ENCODE data around the gene APCDD1L.

APCDD1L gene

DNA sequence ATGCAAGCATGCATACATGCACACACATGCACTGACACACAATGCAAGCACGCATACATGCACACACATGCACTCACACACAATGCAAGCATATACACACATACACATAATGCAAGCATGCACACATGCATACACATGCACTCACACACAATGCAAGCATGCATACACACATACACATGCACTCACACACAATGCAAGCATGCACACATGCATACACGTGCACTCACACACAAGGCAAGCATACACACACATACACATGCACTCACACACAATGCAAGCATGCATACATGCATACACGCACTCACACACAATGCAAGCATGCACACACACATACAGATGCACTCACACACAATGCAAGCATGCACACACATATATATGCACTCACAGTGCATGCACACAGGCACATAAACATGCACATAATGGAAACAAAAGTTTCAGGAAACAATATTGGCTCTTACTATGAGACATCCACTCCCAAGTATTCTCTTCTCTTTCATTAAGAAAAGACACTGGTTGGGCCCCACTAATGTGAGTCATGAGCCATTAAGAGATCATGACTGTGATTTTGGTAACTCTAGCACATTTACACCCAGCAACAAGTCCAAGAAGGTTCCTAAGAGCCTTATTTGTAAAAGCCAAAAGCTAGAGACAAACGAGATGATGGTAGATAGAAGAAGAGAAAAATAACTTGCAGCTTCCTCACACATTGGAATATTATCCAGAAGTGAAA, 22.2 kb downstream of the APCDD1L start:
- Histone ChIP-seq H3K27ac (no peak overlapping the region), H3K9ac (no peak overlapping the region), H3K9me3 (replicated peaks in 1 of 11) (peaks cover 17 to 32% (median 25%) of the 10 kb centered on the region in 11 experiments), H3K4me1 (no peaks in the 10 kb centered on the region), H3K36me3 (0 out of 22 replicates have a peak, but pooled peaks cover 0 to 3% (median 0%) of the 10 kb centered on the region in 11 experiments), H3K4me3 (no peak overlapping the region), H4K20me1 (no peaks in the 10 kb centered on the region), H3K27me3 (no peaks in the 10 kb centered on the region), H3K4me2 (no peak overlapping the region)
- TF ChIP-seq Cebpa-rat (IDR thresholded peaks at IDR 0.05) = no peak

DNA sequence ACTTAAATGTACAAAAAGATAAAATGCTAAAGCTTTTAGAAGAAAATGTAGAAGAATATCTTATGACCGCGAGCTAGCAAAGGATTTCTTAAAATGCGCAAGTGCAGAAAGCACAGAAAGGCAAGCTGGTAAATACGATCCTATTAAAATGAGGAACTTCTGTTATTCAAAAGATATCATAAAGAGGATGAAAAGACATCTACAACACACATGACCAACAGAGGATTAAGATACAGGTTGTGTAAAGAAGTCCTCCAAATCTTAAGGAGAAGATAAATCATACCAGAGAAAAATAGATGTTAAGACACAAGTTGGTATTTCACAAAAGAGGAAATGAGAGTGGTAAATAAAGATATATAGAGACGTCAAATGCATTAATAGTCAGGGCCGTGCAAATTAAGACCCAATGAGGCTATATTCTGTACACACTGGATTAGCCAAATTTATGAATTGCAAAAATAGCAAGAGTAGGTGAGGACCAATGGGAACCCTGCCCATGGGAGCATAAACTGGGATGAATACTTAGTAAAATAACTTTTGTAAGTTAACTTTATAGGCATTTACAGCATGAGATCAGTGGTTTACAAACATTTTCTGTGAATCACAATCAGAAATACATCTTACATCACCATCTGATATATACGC, 23.0 kb downstream of the APCDD1L start:
- H4K20me1 ChIP-seq = no peaks in the 10 kb centered on the region
- TF ChIP-seq Cebpa-rat (IDR thresholded peaks at IDR 0.05) = no peak
- H3K4me2 ChIP-seq = no peak overlapping the region
- H3K27ac ChIP-seq = no peak overlapping the region
- H3K9me3 ChIP-seq (replicated peaks in 1 of 11) = peaks cover 23 to 39% (median 32%) of the 10 kb centered on the region in 11 experiments
- 0 out of 22 replicates have a peak, but pooled peaks cover 0 to 3% (median 0%) of the 10 kb centered on the region in 11 experiments for H3K36me3 ChIP-seq
- H3K4me1 ChIP-seq = no peaks in the 10 kb centered on the region
- no peak overlapping the region for H3K4me3 ChIP-seq
- no peaks in the 10 kb centered on the region for H3K27me3 ChIP-seq
- H3K9ac ChIP-seq = no peak overlapping the region

DNA sequence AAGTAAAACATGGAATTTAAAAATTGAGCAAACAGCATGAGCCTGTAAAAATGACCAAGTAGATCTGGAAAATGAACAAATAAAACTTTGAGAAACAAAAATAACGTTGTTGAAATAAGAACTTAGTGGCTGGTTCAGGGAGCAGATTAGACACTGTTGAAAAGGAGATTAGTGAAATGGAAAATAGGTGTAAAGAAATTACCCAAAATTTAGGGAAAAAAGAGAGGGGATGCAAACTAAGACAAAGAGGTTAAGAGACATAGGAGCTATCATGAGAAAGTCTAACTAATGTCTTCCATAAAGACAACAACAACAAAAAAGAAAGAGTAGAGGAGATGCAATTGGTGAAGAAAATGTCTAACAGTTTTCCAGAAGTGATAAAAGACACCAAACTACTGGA, 29.0 kb downstream of the APCDD1L start:
- no peak for TF ChIP-seq Cebpa-rat (IDR thresholded peaks at IDR 0.05)
- Histone ChIP-seq H3K4me1 (no peaks in the 10 kb centered on the region), H3K4me2 (no peak overlapping the region), H3K4me3 (no peak overlapping the region; a peak in 1 of 20 replicates), H3K36me3 (peaks cover 0 to 6% (median 0%) of the 10 kb centered on the region in 11 experiments; a peak in 1 of 22 replicates), H3K9me3 (replicated peaks in 1 of 11) (peaks cover 56 to 89% (median 62%) of the 10 kb centered on the region in 11 experiments), H3K9ac (no peak overlapping the region), H3K27ac (no peak overlapping the region), H4K20me1 (no peaks in the 10 kb centered on the region), H3K27me3 (no peaks in the 10 kb centered on the region)

DNA sequence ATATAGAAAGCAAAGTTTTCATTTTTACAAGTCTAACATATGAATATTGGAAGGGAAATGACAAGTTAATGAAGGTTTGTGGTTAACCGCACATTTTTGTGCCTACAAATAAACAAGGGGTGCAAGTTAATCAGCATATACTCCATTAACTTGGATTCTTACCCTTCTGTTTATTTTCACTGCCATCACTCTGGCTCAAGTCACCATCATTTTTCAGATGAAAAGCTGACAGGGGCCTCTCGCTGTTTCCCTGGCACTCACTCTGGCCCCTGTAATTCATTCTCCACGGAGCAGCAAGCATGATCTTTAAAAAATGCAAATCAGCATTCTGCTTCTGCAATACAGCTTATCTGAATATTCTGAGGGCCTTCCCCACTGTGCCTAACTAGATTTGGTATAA, 29.8 kb downstream of the APCDD1L start:
- Histone ChIP-seq H3K27me3 (no peaks in the 10 kb centered on the region), H3K9me3 (replicated peaks in 1 of 11) (peaks cover 58 to 87% (median 68%) of the 10 kb centered on the region in 11 experiments), H3K4me2 (no peak overlapping the region), H3K4me3 (no peak overlapping the region), H4K20me1 (no peaks in the 10 kb centered on the region), H3K36me3 (peaks cover 0 to 6% (median 0%) of the 10 kb centered on the region in 11 experiments; a peak in 1 of 22 replicates), H3K9ac (no peak overlapping the region), H3K4me1 (no peaks in the 10 kb centered on the region), H3K27ac (no peak overlapping the region)
- no peak for TF ChIP-seq Cebpa-rat (IDR thresholded peaks at IDR 0.05)

DNA sequence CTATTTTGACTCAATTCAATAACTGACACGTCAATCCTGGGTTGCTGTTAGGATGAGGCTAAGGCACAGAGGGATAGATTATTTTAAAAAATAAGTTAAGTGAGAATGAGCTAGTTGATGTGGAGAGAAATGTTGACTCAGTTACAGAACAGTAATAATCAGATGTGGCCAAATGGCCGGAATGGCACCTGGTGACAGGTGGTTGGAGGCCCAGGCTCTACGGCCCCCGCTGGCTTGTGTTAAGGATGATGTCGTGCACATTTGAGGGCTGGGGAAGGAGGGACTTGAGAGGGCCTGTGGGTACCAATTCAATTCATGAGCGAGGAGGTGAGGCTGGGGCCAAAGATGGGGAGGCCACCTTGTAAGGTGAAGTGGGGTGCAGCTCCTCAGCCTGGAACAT, 31.7 kb downstream of the APCDD1L start:
- H3K4me1 ChIP-seq = no peaks in the 10 kb centered on the region
- no peak overlapping the region for H3K4me2 ChIP-seq
- no peak for TF ChIP-seq Cebpa-rat (IDR thresholded peaks at IDR 0.05)
- H3K4me3 ChIP-seq = no peak overlapping the region
- peaks cover 0 to 6% (median 0%) of the 10 kb centered on the region in 11 experiments; a peak in 1 of 22 replicates for H3K36me3 ChIP-seq
- H3K27ac ChIP-seq = no peak overlapping the region
- no peak overlapping the region for H3K9ac ChIP-seq
- H4K20me1 ChIP-seq = no peaks in the 10 kb centered on the region
- no peaks in the 10 kb centered on the region for H3K27me3 ChIP-seq
- peaks cover 45 to 79% (median 62%) of the 10 kb centered on the region in 11 experiments for H3K9me3 ChIP-seq (replicated peaks in 1 of 11)

DNA sequence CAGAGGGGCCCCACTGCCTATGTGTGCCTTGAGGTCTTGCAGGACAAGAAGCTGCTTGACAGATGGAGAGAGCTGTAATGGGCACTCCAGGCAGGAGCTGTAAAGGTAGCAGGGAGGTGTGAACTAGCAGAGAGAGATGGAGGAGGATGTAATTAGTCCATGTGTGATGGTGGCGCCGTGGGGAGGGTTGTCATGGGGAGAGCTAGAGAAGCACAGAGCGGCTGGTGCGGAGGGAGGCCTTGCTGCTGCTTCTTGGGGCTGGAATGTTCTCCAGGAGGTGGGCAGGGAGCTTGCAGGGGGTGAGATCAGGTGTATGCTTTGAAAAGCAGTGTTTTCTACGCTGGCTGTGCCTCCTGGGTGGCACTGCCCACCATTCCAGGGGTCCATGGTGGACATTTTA, 32.1 kb downstream of the APCDD1L start:
- Histone ChIP-seq H4K20me1 (no peaks in the 10 kb centered on the region), H3K36me3 (peaks cover 0 to 6% (median 0%) of the 10 kb centered on the region in 11 experiments; a peak in 2 of 22 replicates)
- no peak for TF ChIP-seq Cebpa-rat (IDR thresholded peaks at IDR 0.05)

DNA sequence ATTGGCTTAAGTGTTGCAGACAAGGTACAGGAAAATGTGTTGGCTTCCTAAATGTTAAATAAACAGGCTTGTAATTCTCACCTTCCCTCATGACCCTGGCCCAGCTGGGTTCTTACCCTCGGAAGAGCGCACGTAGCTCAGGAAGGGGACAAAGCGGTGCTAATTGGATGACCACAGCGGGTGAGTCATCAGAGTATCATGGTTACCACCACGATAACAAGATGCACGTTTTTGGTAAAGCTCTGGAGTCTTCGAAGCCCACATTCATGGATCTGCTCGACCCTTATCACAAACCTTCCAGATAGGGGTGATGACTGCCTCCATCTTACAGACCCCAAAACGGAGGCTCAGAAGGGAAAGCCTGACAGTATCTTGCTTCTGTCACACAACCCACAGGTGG, 32.8 kb downstream of the APCDD1L start:
- no peaks in the 10 kb centered on the region for H3K27me3 ChIP-seq
- H3K9me3 ChIP-seq (replicated peaks in 1 of 11) = peaks cover 45 to 79% (median 62%) of the 10 kb centered on the region in 11 experiments
- no peaks in the 10 kb centered on the region for H3K4me1 ChIP-seq
- H4K20me1 ChIP-seq = no peaks in the 10 kb centered on the region
- H3K36me3 ChIP-seq = peaks cover 0 to 6% (median 0%) of the 10 kb centered on the region in 11 experiments; a peak in 2 of 22 replicates
- no peak overlapping the region for H3K4me3 ChIP-seq
- no peak overlapping the region for H3K27ac ChIP-seq
- no peak overlapping the region for H3K4me2 ChIP-seq
- TF ChIP-seq Cebpa-rat (IDR thresholded peaks at IDR 0.05) = no peak
- H3K9ac ChIP-seq = no peak overlapping the region

More for the DNA sequence above, 32.1 kb downstream of the APCDD1L start:
- Histone ChIP-seq H3K4me1 (no peaks in the 10 kb centered on the region), H3K4me2 (no peak overlapping the region), H3K27me3 (no peaks in the 10 kb centered on the region), H3K4me3 (no peak overlapping the region), H3K27ac (no peak overlapping the region), H3K9ac (no peak overlapping the region), H3K9me3 (replicated peaks in 1 of 11) (peaks cover 45 to 79% (median 62%) of the 10 kb centered on the region in 11 experiments)

DNA sequence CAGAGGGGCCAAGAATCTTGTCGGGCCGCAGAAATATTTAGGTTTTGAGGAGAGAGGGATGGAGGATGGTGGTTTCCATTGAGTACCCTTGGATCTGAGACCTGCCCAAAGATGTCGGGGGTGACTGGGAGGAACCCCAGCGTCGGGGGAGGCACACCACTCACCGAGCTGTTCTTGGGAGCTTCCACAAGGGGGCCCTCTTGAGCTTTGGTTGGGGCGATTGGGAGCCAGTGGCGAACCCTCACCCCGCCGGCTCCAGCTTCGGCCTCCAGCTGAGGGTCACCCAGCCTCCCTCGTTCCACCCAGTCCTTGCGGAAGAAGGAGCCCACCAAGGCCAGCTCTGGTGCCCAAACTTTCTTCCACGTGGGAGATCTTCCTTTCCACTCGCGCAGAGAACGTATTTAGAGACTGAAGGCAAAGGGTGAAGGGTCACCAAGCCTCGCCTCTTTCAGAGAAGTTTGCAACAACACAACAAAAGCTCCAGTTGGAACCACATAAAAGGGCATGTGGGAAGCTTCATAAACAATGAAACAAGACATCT, 33.6 kb downstream of the APCDD1L start:
- Histone ChIP-seq H3K27ac (no peak overlapping the region), H3K9me3 (replicated peaks in 1 of 11) (peaks cover 42 to 77% (median 55%) of the 10 kb centered on the region in 11 experiments), H4K20me1 (no peaks in the 10 kb centered on the region), H3K27me3 (no peaks in the 10 kb centered on the region), H3K4me3 (no peak overlapping the region), H3K9ac (no peak overlapping the region), H3K4me2 (no peak overlapping the region), H3K36me3 (peaks cover 0 to 6% (median 0%) of the 10 kb centered on the region in 11 experiments; a peak in 2 of 22 replicates), H3K4me1 (no peaks in the 10 kb centered on the region)
- no peak for TF ChIP-seq Cebpa-rat (IDR thresholded peaks at IDR 0.05)

DNA sequence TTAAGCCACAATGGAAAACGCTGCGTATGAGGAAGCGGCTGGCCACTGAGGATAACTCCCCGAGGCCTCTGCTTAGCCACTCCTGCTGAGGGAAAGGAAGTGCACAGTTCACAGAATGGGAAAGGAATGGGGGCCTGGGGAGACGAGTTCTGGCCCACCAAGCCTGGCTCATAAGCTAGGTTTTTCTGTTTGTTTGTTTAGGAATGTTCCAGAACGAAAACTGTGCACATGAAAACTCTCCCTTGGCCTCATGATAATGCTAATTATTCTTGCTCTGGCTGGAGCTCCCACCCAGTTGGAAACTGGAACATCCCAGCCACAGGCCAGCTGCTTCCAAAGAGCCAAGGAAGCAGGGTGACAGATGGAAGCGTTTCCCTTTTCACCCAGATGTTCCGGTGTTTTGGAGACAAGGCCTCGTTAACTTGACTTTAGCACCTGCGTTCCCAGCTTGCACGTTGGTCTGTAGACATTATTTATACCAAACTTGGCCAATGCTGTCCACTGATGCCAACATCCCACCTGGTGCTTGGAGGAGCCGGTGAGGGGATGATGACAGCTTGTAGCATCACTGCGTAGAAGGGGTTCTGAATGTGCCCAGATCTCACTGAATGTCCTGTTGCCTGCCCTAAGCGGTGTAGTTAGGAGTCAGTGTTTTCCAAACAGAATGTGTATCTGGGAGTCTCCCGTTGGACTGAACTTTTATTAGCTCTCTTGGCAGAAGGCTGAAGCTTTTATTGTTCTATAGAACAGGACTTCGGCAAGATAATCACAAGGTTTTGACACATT, 34.5 kb downstream of the APCDD1L start:
- H3K27ac ChIP-seq = no peak overlapping the region
- H4K20me1 ChIP-seq = no peaks in the 10 kb centered on the region
- no peak overlapping the region for H3K4me2 ChIP-seq
- H3K4me1 ChIP-seq = no peaks in the 10 kb centered on the region
- peaks cover 0 to 6% (median 0%) of the 10 kb centered on the region in 11 experiments; a peak in 1 of 22 replicates for H3K36me3 ChIP-seq
- H3K9ac ChIP-seq = no peak overlapping the region
- no peak overlapping the region for H3K4me3 ChIP-seq
- H3K9me3 ChIP-seq (replicated peaks in 1 of 11) = peaks cover 34 to 69% (median 47%) of the 10 kb centered on the region in 11 experiments
- no peak for TF ChIP-seq Cebpa-rat (IDR thresholded peaks at IDR 0.05)
- no peaks in the 10 kb centered on the region for H3K27me3 ChIP-seq

Measured in BLaER1 treated with 17β-estradiol and CSF1 and Interleukin-3, amounts not matched to agents 10 nM and 100 nM (cell line).